OCI-LY3 (cell line): Measurements from ENCODE around the gene CREB5.

Experiments used
- CTCF ChIP-seq: fragments of 200-600, 300-600 bp; sonication (generic); IDR thresholded peaks from 2 replicates; pipeline ENCODE4 v1.5.1; 2014; ENCODE audit warnings: antibody characterized with exemption, low read length, low read depth
- EZH2phosphoT487 ChIP-seq: fragments of 200-600 bp; shearing (Covaris generic); IDR thresholded peaks from 2 replicates; pipeline ENCODE4 v1.6.1; 2018; ENCODE audit warnings: antibody characterized with exemption, mixed run types, low read depth

- TF ChIP-seq CTCF (no peak), EZH2phosphoT487 (no peak)
Measured at GRCh38 chr7:28435732-28436378, 23.5 kb downstream of the CREB5 start.
